Heart left ventricle (tissue), 13 donors: ENCODE measurements around the gene PCYT2.

ENCODE experiments used
- CTCF ChIP-seq, 12 donors: fragments of 200-600 bp; sonication (generic) in 4 of 12; IDR thresholded peaks; one replicate each; pipeline versions ENCODE4 v1.5.0 to v1.8.0; 2018 to 2022; ENCODE audit warnings: antibody characterized with exemption in 12 of 12, mild to moderate bottlenecking in 5 of 12
- POLR2A ChIP-seq, 2 donors: fragments of 450-650 bp; IDR thresholded peaks; one replicate each; pipeline ENCODE4 v1.6.1; 2017; ENCODE audit warnings: antibody characterized with exemption in 2 of 2, mild to moderate bottlenecking in 2 of 2, moderate library complexity in 2 of 2
- donor health status: ischemic (EF 13 %, LVEDD 7.1; RV severe dilation, severe dysfunction).
- donor health status: DM: no; HTN: yes; CAD: no.
- donor health status: DM: no; HTN: no; CAD: no.
- donor health status: ischemic (EF 25% LVEDD 6.9; RV normal size, moderate dysfunction).
- donor health status: ischemic (EF 25% LVEDD 5.7; RV mildly dilated, moderate dysfunction).
- donor health status: ischemic (EF 35%, LVEDD 5.7; RV mildly dilated, moderate dysfunction).
- donor health status: nonischemic (EF 11% LVEDD 7.7; RV severe dilation, severe dysfunction).
- donor health status: DM: yes; HTN: yes; CAD: no.
- donor health status: PGD.
- donor health status: ischemic (EF 29% LVEDD 5.4; RV normal size, mild dysfunction).
- donor health status: nonischemic (EF 23%, LVEDD 6.1; RV moderate dilation, normal function).

- no peak for TF ChIP-seq CTCF (IDR thresholded peaks at IDR 0.05)
- no peak for TF ChIP-seq POLR2A (IDR thresholded peaks at IDR 0.05)
Measured at GRCh38 chr17:81865733-81866439, 45.3 kb downstream of the PCYT2 start.
